ENCODE measurements around the gene ENPP6. TPM values are rescaled to one million over a fixed set of nuclear protein-coding genes. Genes with fewer than 3 reads are reported as not detected.

Gene ENPP6
- total RNA-seq, 2 experiments from 2014 or later: 3.0 to 3.6 TPM

- no peak overlapping the region for H3K4me3 Mint-ChIP-seq
- H3K27me3 Mint-ChIP-seq: peaks cover 54% of the 10 kb centered on the region
- no peak overlapping the region for H3K27ac Mint-ChIP-seq
- ChIA-PET CTCF (interaction anchor here (0.7 to 3.2 kb wide), 10 partner anchors 11 to 366 kb away, joined by 3 to 10 read pairs (median 4); no protein-coding TSS in a partner anchor), POLR2A (no interaction called here)
- H3K9me3 Mint-ChIP-seq: no peaks in the 10 kb centered on the region
- no peaks in the 10 kb centered on the region for H3K36me3 Mint-ChIP-seq (ENCODE audit: low read depth)
- DNase-seq: no peak
- H3K4me1 Mint-ChIP-seq: peaks cover 18% of the 10 kb centered on the region
Measured at GRCh38 chr4:184169225-184169867, 48.3 kb downstream of the ENPP6 start.

- H3K27ac Mint-ChIP-seq: no peak overlapping the region
- peaks cover 18% of the 10 kb centered on the region for H3K4me1 Mint-ChIP-seq
- ChIA-PET POLR2A (no interaction called here), CTCF (interaction anchor here (1.1 to 3.2 kb wide), 9 partner anchors 10 to 328 kb away, joined by 3 to 10 read pairs (median 5); no protein-coding TSS in a partner anchor)
- H3K4me3 Mint-ChIP-seq: no peak overlapping the region
- H3K9me3 Mint-ChIP-seq: no peaks in the 10 kb centered on the region
- peaks cover 58% of the 10 kb centered on the region for H3K27me3 Mint-ChIP-seq
- peak; percentile 64 for DNase-seq
- no peaks in the 10 kb centered on the region for H3K36me3 Mint-ChIP-seq (ENCODE audit: low read depth)
Measured at GRCh38 chr4:184168406-184169019, 49.2 kb downstream of the ENPP6 start.

- DNase-seq: no peak
- Mint-ChIP-seq H3K4me3 (no peak overlapping the region), H3K27me3 (peaks cover 54% of the 10 kb centered on the region), H3K27ac (no peak overlapping the region), H3K9me3 (no peaks in the 10 kb centered on the region), H3K36me3 (ENCODE audit: low read depth) (no peaks in the 10 kb centered on the region), H3K4me1 (peaks cover 18% of the 10 kb centered on the region)
- ChIA-PET CTCF (interaction anchor here (0.6 to 3.2 kb wide), 9 partner anchors 9 to 365 kb away, joined by 3 to 8 read pairs (median 4); no protein-coding TSS in a partner anchor), POLR2A (no interaction called here)
Measured at GRCh38 chr4:184167576-184167975, 50.1 kb downstream of the ENPP6 start.

- H3K27me3 Mint-ChIP-seq: peaks cover 52% of the 10 kb centered on the region
- POLR2A ChIA-PET: no interaction called here
- CTCF ChIA-PET: interaction anchor here (0.8 to 3.2 kb wide), 7 partner anchors 10 to 502 kb away, joined by 3 to 8 read pairs (median 3); no protein-coding TSS in a partner anchor
Measured at GRCh38 chr4:184166736-184167135, 50.9 kb downstream of the ENPP6 start.

GRCh38 chr4:184165291-184165690 is 52.4 kb downstream of the ENPP6 start:
- no peaks in the 10 kb centered on the region for H3K36me3 Mint-ChIP-seq (ENCODE audit: low read depth)
- H3K4me1 Mint-ChIP-seq: peaks cover 6% of the 10 kb centered on the region
- H3K4me3 Mint-ChIP-seq: no peak overlapping the region
- no peaks in the 10 kb centered on the region for H3K9me3 Mint-ChIP-seq
- CTCF ChIA-PET: interaction anchor here (1.0 kb wide), 1 partner anchor 87 kb away, joined by 3 read pairs; no protein-coding TSS in a partner anchor
- POLR2A ChIA-PET: no interaction called here
- no peak overlapping the region for H3K27ac Mint-ChIP-seq
- DNase-seq: no peak
- peaks cover 63% of the 10 kb centered on the region for H3K27me3 Mint-ChIP-seq

More at GRCh38 chr4:184166736-184167135, 50.9 kb downstream of the ENPP6 start:
- no peaks in the 10 kb centered on the region for H3K36me3 Mint-ChIP-seq (ENCODE audit: low read depth)
- no peak overlapping the region for H3K4me3 Mint-ChIP-seq
- H3K27ac Mint-ChIP-seq: no peak overlapping the region
- no peak for DNase-seq
- H3K4me1 Mint-ChIP-seq: peaks cover 16% of the 10 kb centered on the region
- no peaks in the 10 kb centered on the region for H3K9me3 Mint-ChIP-seq

GRCh38 chr4:184163813-184164212 is 53.9 kb downstream of the ENPP6 start:
- Mint-ChIP-seq H3K27ac (no peak overlapping the region), H3K27me3 (peaks cover 70% of the 10 kb centered on the region), H3K36me3 (ENCODE audit: low read depth) (no peaks in the 10 kb centered on the region), H3K9me3 (no peaks in the 10 kb centered on the region), H3K4me3 (no peak overlapping the region), H3K4me1 (peaks cover 3% of the 10 kb centered on the region)
- POLR2A ChIA-PET: no interaction called here
- peak; percentile 39 for DNase-seq
- CTCF ChIA-PET: interaction anchor here (1.6 to 2.0 kb wide), 2 partner anchors 10 to 323 kb away, joined by 4 to 6 read pairs; no protein-coding TSS in a partner anchor

- CTCF ChIA-PET: no interaction called here
- Mint-ChIP-seq H3K36me3 (ENCODE audit: low read depth) (no peaks in the 10 kb centered on the region), H3K4me1 (no peaks in the 10 kb centered on the region), H3K27me3 (peaks cover 68% of the 10 kb centered on the region), H3K9me3 (no peaks in the 10 kb centered on the region), H3K27ac (no peak overlapping the region), H3K4me3 (no peak overlapping the region)
- DNase-seq: no peak
- POLR2A ChIA-PET: no interaction called here
Measured at GRCh38 chr4:184162596-184162995, 55.1 kb downstream of the ENPP6 start.

GRCh38 chr4:184157322-184157721 is 60.4 kb downstream of the ENPP6 start:
- H3K36me3 Mint-ChIP-seq (ENCODE audit: low read depth): no peaks in the 10 kb centered on the region
- POLR2A ChIA-PET: no interaction called here
- H3K4me1 Mint-ChIP-seq: no peaks in the 10 kb centered on the region
- peaks cover 52% of the 10 kb centered on the region for H3K27me3 Mint-ChIP-seq
- H3K9me3 Mint-ChIP-seq: no peaks in the 10 kb centered on the region
- no peak overlapping the region for H3K4me3 Mint-ChIP-seq
- DNase-seq: no peak
- H3K27ac Mint-ChIP-seq: no peak overlapping the region
- CTCF ChIA-PET: no interaction called here

- peaks cover 45% of the 10 kb centered on the region for H3K27me3 Mint-ChIP-seq
- H3K4me1 Mint-ChIP-seq: no peaks in the 10 kb centered on the region
- H3K9me3 Mint-ChIP-seq: no peaks in the 10 kb centered on the region
- no peak overlapping the region for H3K27ac Mint-ChIP-seq
- no peak for DNase-seq
- H3K36me3 Mint-ChIP-seq (ENCODE audit: low read depth): no peaks in the 10 kb centered on the region
- ChIA-PET CTCF (interaction anchor here (1.2 kb wide), 1 partner anchor 13 kb away, joined by 3 read pairs; no protein-coding TSS in a partner anchor), POLR2A (no interaction called here)
- no peak overlapping the region for H3K4me3 Mint-ChIP-seq
Measured at GRCh38 chr4:184156163-184156920, 61.3 kb downstream of the ENPP6 start.

GRCh38 chr4:184154199-184154598 is 63.5 kb downstream of the ENPP6 start:
- ChIA-PET CTCF (interaction anchor here (1.3 to 1.8 kb wide), 2 partner anchors 10 to 13 kb away, joined by 6 to 8 read pairs; no protein-coding TSS in a partner anchor), POLR2A (no interaction called here)
- H3K4me3 Mint-ChIP-seq: no peak overlapping the region
- H3K4me1 Mint-ChIP-seq: peaks cover 4% of the 10 kb centered on the region
- H3K36me3 Mint-ChIP-seq (ENCODE audit: low read depth): no peaks in the 10 kb centered on the region
- H3K27me3 Mint-ChIP-seq: peaks cover 30% of the 10 kb centered on the region
- H3K27ac Mint-ChIP-seq: no peak overlapping the region
- no peak for DNase-seq
- no peaks in the 10 kb centered on the region for H3K9me3 Mint-ChIP-seq

GRCh38 chr4:184153781-184154180 is 63.9 kb downstream of the ENPP6 start:
- Mint-ChIP-seq H3K27ac (no peak overlapping the region), H3K27me3 (peaks cover 26% of the 10 kb centered on the region), H3K4me3 (no peak overlapping the region), H3K4me1 (peaks cover 6% of the 10 kb centered on the region), H3K9me3 (no peaks in the 10 kb centered on the region), H3K36me3 (ENCODE audit: low read depth) (no peaks in the 10 kb centered on the region)
- CTCF ChIA-PET: interaction anchor here (1.3 to 1.8 kb wide), 2 partner anchors 10 to 14 kb away, joined by 6 to 8 read pairs; no protein-coding TSS in a partner anchor
- DNase-seq: no peak
- POLR2A ChIA-PET: no interaction called here

GRCh38 chr4:184151988-184152485 is 65.6 kb downstream of the ENPP6 start:
- ChIA-PET POLR2A (no interaction called here), CTCF (no interaction called here)

More at GRCh38 chr4:184151988-184152485, 65.6 kb downstream of the ENPP6 start:
- peaks cover 18% of the 10 kb centered on the region for H3K27me3 Mint-ChIP-seq
- DNase-seq: no peak
- no peak overlapping the region for H3K27ac Mint-ChIP-seq
- H3K9me3 Mint-ChIP-seq: no peaks in the 10 kb centered on the region
- peaks cover 19% of the 10 kb centered on the region for H3K4me1 Mint-ChIP-seq
- H3K36me3 Mint-ChIP-seq (ENCODE audit: low read depth): no peaks in the 10 kb centered on the region
- no peak overlapping the region for H3K4me3 Mint-ChIP-seq

Measured in activated CD4-positive, alpha-beta memory T cell treated with anti-CD3 and anti-CD28 coated beads, Interleukin-2, amount 10 ng/mL, durations not matched to agents 7 days and 5 days (primary cell).